Keratinocyte (primary cell): ENCODE measurements around the gene DIAPH2.

ENCODE experiments used
- EZH2 ChIP-seq: IDR thresholded peaks from one replicate; pipeline ENCODE4 v1.6.1; 2012; ENCODE audit warnings: inconsistent platforms, mild to moderate bottlenecking, low read length, moderate library complexity
- TF ChIP-seq, protein P1 (sequence below), 3 experiments: IDR thresholded peaks in 1 of 3; conservative IDR thresholded peaks in 1 of 3; optimal IDR thresholded peaks in 1 of 3; 2 replicates in 2 of 3; 3 replicates in 1 of 3; pipeline versions ENCODE3 to v1.5.1; 2011; ENCODE audit warnings: low read length in 3 of 3, mild to moderate bottlenecking in 3 of 3, moderate library complexity in 2 of 3, control low read depth in 1 of 3, inconsistent platforms in 1 of 3; ENCODE audit not compliant: insufficient read depth in 2 of 3; ENCODE audit errors: extremely low read depth in 1 of 3

DNA sequence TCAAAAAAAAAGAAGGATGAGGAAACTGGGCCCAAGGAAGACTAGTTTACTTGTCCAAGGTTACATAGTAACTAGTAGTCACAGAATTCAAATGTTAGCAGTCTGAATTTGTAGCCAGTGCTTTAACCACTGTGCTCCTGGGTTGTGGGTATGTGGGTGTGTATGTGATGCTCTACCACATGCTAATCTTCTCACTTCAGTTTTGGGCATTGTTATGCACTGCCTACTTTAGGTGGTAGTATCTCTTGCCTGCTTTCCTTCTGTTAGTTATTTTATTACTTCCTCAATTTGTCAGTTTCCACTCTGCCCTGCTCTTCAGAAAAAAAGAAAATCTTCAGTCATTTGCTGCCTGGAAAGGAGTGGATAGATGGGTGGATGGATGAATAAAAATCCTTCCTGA, 418.3 kb downstream of the DIAPH2 start:
- TF ChIP-seq, protein P1, sequence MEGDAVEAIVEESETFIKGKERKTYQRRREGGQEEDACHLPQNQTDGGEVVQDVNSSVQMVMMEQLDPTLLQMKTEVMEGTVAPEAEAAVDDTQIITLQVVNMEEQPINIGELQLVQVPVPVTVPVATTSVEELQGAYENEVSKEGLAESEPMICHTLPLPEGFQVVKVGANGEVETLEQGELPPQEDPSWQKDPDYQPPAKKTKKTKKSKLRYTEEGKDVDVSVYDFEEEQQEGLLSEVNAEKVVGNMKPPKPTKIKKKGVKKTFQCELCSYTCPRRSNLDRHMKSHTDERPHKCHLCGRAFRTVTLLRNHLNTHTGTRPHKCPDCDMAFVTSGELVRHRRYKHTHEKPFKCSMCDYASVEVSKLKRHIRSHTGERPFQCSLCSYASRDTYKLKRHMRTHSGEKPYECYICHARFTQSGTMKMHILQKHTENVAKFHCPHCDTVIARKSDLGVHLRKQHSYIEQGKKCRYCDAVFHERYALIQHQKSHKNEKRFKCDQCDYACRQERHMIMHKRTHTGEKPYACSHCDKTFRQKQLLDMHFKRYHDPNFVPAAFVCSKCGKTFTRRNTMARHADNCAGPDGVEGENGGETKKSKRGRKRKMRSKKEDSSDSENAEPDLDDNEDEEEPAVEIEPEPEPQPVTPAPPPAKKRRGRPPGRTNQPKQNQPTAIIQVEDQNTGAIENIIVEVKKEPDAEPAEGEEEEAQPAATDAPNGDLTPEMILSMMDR (optimal IDR thresholded peaks at IDR 0.05 in 1 of 3, IDR thresholded peaks at IDR 0.05 in 1 of 3, conservative IDR thresholded peaks at IDR 0.05 in 1 of 3; ENCODE audit: extremely low read depth in 1 of 3, insufficient read depth in 2 of 3, low read length in 3 of 3), result no peak
- no peak for TF ChIP-seq EZH2
